Forelimb muscle (tissue), 1 donor: ENCODE measurements around the gene GALK1. TPM values are rescaled to one million over a fixed set of nuclear protein-coding genes. Genes with fewer than 3 reads are reported as not detected.

Source experiments
- DNase-seq: peaks from one replicate; pipeline ENCODE4 v3.0.0-alpha.2; 2013; ENCODE audit warnings: low read depth
- polyA plus RNA-seq: library from polyadenylated mRNA; unstranded; fragments of 120-200 nt; gene quantifications from one replicate; pipeline ENCODE4 v1.2.1, GENCODE V29; 2013; ENCODE audit not compliant: insufficient read length

Gene GALK1
- polyA plus RNA-seq, 1 donor, result 24.8 TPM

DNA sequence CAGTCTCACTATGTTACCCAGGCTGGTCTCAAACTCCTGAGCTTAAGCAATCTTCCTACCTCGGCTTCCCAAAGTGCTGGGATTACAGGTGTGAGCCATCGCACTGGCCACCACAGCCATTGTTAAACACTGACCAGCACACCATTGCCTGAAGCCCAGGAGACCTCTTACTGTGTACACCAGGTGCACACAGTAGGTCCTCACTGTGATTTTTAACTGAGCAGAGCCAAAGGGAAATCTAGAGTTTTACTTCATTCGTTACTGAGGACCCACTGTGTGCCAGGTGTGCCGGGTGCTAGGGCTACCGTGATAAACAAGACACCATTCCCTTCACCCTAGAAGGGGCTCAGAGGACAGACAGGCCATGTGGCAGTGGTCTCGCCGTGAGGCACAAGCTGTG lies 39.5 kb downstream of the GALK1 start:
- DNase-seq, result no peak

DNA sequence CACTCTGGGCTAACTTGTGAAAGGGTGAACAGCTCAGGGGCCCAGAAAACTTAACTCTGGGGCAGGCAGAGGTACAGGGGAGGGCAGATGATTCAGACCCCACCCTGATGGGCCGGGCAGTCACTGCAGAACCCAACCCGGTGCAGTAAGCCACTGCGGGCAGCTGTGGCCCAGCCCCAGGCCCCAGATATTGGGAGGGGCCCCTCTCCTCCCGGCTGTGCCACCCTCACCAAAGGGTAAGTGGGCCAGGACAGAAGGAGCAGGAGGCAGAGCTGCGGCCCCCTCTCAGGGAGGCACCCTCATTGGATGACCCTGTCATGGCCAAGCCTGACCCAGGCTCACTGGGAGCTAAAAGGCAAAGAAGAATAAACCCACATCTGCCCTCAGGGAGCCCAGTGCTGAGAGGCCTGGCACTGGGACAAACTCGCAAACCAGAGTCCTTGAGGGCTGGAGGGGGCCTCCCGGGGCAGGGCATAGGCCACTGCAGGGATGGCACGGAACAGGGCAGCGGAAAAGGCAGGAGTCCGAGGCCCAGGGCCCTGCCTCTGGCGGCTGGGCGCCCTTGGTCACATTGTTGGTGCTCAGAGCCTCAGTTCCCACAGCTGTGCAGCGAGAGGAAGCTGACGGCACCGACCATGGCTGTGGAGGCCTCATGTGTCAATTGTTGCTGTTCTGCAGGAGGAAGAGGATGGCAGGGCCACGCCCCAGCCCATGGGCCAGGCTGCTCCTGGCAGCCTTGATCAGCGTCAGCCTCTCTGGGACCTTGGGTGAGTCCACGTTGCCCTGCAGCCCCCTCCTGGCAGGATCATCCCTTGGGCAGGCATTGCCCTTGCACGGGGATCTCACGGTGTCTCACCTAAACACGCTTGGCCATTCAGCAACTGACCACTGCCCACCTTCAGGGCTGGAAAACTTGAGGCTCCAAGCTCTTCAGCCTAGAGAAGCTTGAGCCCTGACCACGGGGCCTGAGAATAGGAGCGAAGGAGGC lies 40.7 kb downstream of the GALK1 start:
- no peak for DNase-seq

DNA sequence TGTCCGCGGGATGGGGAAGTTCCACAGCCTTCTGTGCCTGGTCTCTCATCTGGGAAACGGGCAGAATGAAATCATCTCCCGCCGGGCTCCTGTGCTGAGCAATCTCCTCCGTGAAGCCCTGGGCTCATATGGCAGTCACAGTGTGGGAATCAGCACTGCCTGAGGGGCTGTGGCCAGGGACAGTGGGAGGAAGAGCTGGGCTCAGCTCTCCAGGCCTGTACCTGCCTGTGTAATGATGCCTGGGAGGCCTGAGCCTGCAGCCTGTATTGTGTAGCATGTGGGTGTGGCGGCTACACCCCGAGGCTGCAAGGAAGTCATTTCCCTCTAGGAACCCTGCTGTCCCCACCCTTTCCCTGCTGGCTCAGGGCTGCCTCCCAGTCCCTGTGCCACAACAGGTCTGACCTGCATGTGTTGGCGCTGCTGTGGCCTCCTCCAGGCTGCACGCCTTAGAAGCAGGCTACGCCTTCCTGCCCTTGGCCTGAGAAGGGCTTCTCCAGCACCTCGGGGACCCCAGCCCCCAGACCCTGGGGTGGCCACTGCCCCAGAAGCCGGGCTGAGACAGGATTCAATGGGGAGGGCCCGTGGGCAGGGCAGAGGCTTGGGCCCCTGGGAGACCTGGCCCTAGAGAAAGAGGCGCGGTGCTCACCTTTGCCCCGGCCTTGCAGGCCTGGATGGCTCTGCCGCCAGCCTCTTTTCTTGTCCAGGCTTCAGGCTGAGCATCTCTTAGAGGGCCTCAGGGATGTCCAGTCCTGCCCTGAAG lies 41.6 kb downstream of the GALK1 start:
- DNase-seq, result no peak

DNA sequence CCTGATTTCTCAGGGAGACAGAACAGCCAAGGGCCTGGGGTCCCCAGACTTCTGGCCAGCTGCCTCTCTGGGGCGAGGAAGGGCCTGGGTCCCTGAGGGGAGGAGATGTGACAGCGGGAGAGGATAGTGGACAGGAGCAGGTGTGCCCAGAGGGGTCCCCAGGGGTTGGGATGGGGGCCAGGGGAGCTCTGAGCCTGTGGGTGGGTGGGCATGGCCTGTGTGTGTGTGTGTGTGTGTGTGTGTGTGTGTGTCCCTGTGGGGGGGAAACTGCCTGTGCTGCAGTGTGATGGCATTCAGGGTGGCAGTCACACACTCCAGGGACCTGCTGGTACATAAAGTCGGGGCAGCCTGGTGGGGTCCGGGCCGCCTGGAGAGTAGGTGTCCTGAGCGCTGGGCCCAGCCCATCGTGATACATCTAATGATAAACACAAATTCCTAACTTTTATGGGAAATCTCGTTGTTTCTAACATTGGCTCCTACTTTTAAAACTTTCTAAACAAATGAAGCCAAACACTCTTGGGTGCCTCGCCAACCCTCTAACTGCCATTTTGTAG lies 42.4 kb downstream of the GALK1 start:
- DNase-seq, result no peak

DNA sequence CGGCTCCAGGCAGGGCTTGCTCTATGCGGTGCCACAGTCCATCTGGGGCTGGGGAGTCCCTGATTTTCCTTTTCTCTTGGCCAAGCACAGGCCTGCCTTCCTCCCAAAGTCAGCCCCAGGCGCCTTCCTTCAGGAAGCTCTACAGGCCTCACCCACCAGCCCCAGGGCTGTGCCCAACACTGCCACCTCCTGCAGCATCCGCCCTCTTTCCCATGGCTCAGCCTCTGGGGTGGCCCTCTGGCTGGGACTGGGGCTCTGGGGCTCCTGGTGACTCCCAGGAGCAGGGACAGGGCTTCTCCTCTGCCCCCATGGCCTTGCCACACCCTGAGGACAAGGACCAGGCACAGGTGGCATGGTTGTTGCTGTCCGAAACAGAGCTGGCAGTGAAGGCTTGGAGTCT lies 42.9 kb downstream of the GALK1 start:
- DNase-seq, result no peak

DNA sequence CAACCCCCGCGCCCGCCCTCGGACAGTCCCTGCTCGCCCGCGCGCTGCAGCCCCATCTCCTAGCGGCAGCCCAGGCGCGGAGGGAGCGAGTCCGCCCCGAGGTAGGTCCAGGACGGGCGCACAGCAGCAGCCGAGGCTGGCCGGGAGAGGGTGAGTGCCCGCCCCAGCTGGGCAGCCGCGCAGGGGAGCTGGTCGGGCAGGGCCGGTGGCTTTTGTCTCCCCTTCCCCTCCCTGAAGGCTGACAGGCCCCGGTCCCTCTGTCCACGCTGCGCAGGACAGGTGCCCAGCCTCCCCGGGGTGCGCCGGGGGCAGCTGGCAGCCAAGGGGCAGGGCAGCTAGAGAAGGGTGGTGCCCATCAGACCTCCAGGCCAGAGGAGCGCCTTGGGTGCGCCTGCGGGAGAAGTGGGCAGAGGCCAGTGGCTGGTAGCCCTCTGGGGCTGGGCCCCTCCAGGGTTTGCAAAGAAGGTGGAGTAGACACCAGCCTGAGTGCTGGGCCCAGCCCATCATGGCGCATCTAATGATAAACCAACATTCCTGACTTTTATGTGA lies 43.5 kb downstream of the GALK1 start:
- no peak for DNase-seq

DNA sequence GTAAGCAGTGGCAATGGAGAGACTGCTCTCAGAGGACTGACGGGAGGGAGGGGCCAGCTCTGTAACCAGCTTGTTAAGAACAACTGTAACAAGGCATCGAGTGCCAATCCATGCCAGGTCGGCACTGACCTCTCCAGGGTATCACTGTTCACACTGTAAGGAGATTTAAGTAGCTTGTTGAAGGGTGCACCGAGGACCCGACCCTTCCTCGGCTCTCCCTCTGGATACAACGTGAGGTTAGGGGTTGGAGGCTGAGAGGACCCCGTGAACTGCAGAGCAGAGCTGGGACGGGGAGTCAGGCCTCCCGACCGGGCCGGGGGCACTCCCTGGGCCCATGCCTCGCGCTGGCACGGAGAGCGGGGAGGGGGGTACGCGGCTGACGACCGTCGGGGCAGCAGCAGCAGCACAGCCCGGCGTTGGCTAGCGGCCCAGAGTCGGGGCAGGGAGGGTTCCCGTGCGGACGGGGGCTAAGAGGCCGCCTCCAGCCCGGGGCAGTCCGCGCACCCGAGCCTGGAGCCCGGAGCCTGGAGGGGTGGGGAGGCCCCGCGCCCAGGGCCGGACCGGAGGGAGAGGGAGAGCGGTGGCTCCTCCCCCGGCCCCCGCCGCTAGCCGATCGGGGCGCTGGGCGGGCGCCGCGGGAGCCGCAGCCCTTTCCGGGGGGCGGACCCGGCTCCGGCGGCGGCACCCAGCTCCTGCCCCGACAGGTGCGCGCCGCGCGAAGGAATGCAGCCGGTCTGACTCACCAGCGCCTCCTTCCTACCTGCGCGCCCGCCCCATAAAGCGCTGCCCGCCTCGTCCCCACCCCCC lies 44.1 kb downstream of the GALK1 start, which contains the start of gene ITGB4:
Gene ITGB4 (plus strand): TSS at position 804 of the 807 bp plus-strand sequence. CDS start 3,245 bp downstream, outside the sequence.
- no peak for DNase-seq

DNA sequence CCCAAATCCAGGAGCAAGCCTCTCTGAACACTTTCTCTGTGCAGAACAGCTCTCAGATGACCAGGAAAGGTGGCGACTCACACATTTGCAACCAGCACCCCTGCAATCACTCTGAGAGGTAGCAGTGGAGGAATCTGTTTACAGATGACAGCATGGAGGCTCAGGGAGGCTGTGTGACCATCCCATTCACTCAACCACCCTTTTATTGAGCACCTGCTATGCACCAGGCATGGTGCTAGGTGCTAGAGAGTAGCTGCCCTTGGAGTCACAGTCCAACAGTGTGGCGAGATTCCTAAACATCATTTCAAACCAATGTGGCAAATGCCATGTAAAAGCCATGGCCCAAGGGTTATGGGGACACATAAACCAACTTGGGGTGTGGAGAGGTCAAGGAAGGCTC lies 45.3 kb downstream of the GALK1 start:
- no peak for DNase-seq

DNA sequence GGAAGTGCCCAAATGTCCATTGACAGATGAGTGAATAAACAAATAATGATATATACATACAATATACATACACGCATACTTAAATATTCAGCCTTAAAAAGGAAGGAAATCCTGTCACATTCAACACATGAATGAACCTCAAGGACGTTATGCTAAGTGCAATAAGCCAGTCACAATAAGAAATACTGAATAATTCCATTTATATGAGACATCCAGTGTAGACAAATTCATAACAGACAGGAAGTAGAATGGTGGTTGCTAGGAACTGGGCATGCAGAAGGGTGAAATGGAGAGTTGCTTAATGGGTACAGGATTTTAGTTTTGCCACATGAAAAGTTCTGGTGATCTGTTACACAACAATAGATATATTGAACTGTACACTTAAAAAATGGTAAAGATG lies 52.5 kb downstream of the GALK1 start:
- DNase-seq, result no peak

Other genes starting within 250 kb of the GALK1 start
- 20.1 TPM for gene CASKIN2, start 249.7 kb downstream of the GALK1 start, polyA plus RNA-seq
- 19.4 TPM for gene TSEN54, start 248.7 kb downstream of the GALK1 start, polyA plus RNA-seq
- gene LLGL2, start 239.5 kb downstream of the GALK1 start, polyA plus RNA-seq, result 6.4 TPM
- 112 TPM for gene MYO15B, start 177.4 kb downstream of the GALK1 start, polyA plus RNA-seq
- gene SMIM5, start 131.8 kb downstream of the GALK1 start, polyA plus RNA-seq, result 9.2 TPM
- gene RECQL5, start 98.0 kb downstream of the GALK1 start, polyA plus RNA-seq, result 15.0 TPM
- 72.4 TPM for gene SAP30BP, start 97.9 kb downstream of the GALK1 start, polyA plus RNA-seq
- 4.6 TPM for gene ITGB4, start 43.7 kb downstream of the GALK1 start, polyA plus RNA-seq
- gene UNK, start 19.6 kb upstream of the GALK1 start, polyA plus RNA-seq, result 21.9 TPM
- 3.7 TPM for gene UNC13D, start 79.2 kb upstream of the GALK1 start, polyA plus RNA-seq
- 51.9 TPM for gene WBP2, start 90.1 kb upstream of the GALK1 start, polyA plus RNA-seq
- gene TRIM47, start 113.4 kb upstream of the GALK1 start, polyA plus RNA-seq, result 19.3 TPM
- gene TRIM65, start 131.8 kb upstream of the GALK1 start, polyA plus RNA-seq, result 16.4 TPM
- 73.6 TPM for gene MRPL38, start 139.7 kb upstream of the GALK1 start, polyA plus RNA-seq
- gene FBF1, start 175.8 kb upstream of the GALK1 start, polyA plus RNA-seq, result 7.9 TPM
- gene ACOX1, start 214.0 kb upstream of the GALK1 start, polyA plus RNA-seq, result 18.9 TPM
- 9.9 TPM for gene TEN1, start 214.0 kb upstream of the GALK1 start, polyA plus RNA-seq
- 4.6 TPM for gene CDK3, start 235.7 kb upstream of the GALK1 start, polyA plus RNA-seq